KOPT-K1 (cell line): Measurements from ENCODE around the gene KRTAP5-5.
"Not testable (repeated sequence)": the region's sequence is repeated elsewhere in the genome, so short reads cannot be mapped to it uniquely, and the experiment has no call there.

Source experiments
- H3K27ac ChIP-seq: fragments of 200-600 bp; sonication (generic); 2 replicates; pipeline ENCODE4 v1.5.1; 2016; ENCODE audit warnings: antibody characterized with exemption, mild to moderate bottlenecking, low read depth, low read length; ENCODE audit not compliant: poor library complexity, severe bottlenecking
- H3K36me3 ChIP-seq: fragments of 200-600 bp; sonication (generic); 2 replicates; pipeline ENCODE4 v1.5.1; 2017; ENCODE audit warnings: antibody characterized with exemption, mild to moderate bottlenecking, low read length, moderate library complexity; ENCODE audit not compliant: insufficient read depth
- H3K9me3 ChIP-seq: fragments of 200-600 bp; sonication (generic); 2 replicates; pipeline ENCODE4 v1.5.1; 2017; ENCODE audit warnings: antibody characterized with exemption, low read length, mild to moderate bottlenecking; ENCODE audit not compliant: insufficient read depth, poor library complexity, severe bottlenecking

The KRTAP5-5 gene

DNA sequence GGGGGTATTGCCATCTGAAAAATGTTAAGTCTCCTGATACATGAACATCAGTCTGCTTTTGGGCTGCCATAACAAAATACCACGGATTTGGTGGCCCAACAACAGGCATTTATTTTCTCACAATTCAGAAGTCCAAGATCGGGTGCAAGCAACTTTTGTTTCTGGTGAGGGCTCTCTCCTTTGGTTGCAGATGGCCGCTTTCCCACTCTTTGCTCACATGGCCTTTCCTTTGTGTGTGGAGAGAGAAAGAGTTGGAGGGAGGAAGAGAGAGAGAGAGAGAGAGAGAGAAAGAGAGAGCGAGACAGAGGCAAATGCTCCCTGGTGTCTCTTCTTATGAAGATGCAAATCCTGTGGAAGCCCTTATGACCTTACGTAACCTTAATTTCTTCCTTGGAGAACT lies 28.9 kb upstream of the KRTAP5-5 start:
- no peaks in the 10 kb centered on the region for H3K36me3 ChIP-seq
- no peak overlapping the region for H3K27ac ChIP-seq
- no peaks in the 10 kb centered on the region for H3K9me3 ChIP-seq

GRCh38 chr11:1601663-1602062 lies 27.9 kb upstream of the KRTAP5-5 start:
- H3K36me3 ChIP-seq, H3K27ac ChIP-seq, H3K9me3 ChIP-seq: not testable (repeated sequence)

DNA sequence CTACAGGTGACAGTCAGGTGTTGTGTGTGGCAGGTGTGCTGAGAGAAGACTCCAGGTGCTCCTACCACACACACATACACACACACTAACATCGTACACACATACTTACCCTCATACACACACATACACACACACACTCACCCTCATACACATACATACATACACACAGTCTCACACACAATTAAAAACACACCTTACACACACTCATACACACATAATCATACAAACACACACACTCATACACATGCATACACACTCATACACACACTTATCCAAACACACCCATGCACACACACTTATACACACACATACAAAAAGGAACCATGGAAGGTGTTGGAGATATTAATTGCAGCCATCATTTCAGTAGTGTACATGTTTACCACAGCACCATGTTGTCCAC lies 25.9 kb upstream of the KRTAP5-5 start:
- Histone ChIP-seq H3K27ac (no peak overlapping the region), H3K9me3 (no peaks in the 10 kb centered on the region)

GRCh38 chr11:1604181-1604580 lies 25.4 kb upstream of the KRTAP5-5 start:
- Histone ChIP-seq H3K9me3 (no peaks in the 10 kb centered on the region), H3K27ac (no peak overlapping the region), H3K36me3 (no peaks in the 10 kb centered on the region)

More for the DNA sequence above, 25.9 kb upstream of the KRTAP5-5 start:
- no peaks in the 10 kb centered on the region for H3K36me3 ChIP-seq

- Histone ChIP-seq H3K9me3 (no peaks in the 10 kb centered on the region), H3K27ac (no peak overlapping the region), H3K36me3 (no peaks in the 10 kb centered on the region)
These were observed 24.9 kb upstream of the KRTAP5-5 start for GRCh38 chr11:1604711-1605110.

GRCh38 chr11:1605923-1606322 lies 23.7 kb upstream of the KRTAP5-5 start:
- not testable (repeated sequence) for H3K9me3 ChIP-seq, H3K36me3 ChIP-seq, H3K27ac ChIP-seq

- H3K36me3 ChIP-seq, H3K9me3 ChIP-seq: not testable (repeated sequence)
These were observed 22.3 kb upstream of the KRTAP5-5 start for GRCh38 chr11:1607156-1607845.

DNA sequence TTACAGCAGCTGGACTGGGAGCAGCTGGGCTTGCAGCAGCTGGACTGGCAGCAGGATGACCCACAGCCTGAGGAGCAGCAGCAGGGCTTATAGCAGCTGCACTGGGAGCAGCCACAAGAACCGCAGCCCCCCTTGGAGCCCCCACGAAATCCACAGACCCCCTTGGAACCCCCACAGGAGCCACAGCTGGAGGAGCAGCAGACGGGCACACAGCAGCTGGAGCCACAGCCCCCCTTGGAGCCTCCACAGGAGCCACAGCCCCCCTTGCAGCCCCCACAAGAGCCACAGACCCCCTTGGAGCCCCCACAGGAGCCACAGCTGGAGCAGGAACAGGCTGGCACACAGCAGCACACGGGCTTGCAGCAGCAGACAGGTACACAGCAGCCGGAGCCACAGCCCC lies 21.7 kb upstream of the KRTAP5-5 start:
- H3K27ac ChIP-seq, H3K36me3 ChIP-seq, H3K9me3 ChIP-seq: not testable (repeated sequence)

More at GRCh38 chr11:1607156-1607845, 22.3 kb upstream of the KRTAP5-5 start:
- not testable (repeated sequence) for H3K27ac ChIP-seq

- Histone ChIP-seq H3K9me3 (no peaks in the 10 kb centered on the region), H3K27ac (no peak within 1 kb of the TSS), H3K36me3 (no peaks in the 10 kb centered on the region)
These were observed 21.2 kb upstream of the KRTAP5-5 start, which contains the start of gene KRTAP5-3 for GRCh38 chr11:1608363-1608762. Gene KRTAP5-3 (minus strand): TSS chr11:1608463. CDS start chr11:1608385, 78 bp downstream.

DNA sequence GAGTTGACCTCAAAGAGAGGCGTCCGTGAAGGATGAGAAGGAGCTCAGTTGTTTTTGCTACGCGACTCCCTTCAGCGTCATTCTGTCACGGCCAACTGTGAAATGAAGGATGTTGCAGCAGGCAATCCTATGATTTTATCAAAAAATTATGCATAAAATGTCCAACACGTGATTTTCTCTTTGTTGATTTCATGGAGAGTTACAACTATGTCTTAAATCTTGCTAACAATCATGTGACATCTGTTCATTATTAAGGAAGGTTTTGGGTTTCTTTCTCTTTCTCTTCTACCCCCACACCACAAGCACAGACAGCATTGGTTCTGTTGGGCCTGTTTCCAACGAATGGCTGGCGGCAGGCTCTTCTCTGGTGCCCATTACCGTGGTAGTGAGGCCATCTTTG lies 11.3 kb upstream of the KRTAP5-5 start:
- no peaks in the 10 kb centered on the region for H3K9me3 ChIP-seq
- H3K36me3 ChIP-seq, result no peaks in the 10 kb centered on the region
- H3K27ac ChIP-seq, result no peak overlapping the region

- H3K36me3 ChIP-seq, result no peaks in the 10 kb centered on the region
- H3K9me3 ChIP-seq, result no peaks in the 10 kb centered on the region
- no peak overlapping the region for H3K27ac ChIP-seq
These were observed 10.1 kb upstream of the KRTAP5-5 start for GRCh38 chr11:1619449-1619848.

DNA sequence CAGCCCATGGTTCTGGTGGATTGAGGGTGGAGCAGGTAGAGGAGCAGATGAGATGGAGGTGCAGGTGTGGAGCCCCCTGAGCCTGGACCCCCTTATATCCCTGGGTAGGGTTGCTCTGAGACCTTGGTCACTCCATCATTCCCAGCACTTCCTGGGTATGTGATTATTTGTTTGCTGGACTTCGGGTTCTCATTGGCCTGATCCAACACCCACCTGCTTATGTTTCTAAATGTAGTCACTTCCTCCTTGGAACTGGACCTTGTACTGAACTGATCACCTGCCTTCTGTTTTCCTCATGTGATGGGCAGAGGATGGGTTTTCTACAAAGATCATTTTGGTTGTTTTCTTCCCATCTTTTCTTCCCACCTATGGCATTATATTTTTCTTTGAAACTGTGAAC lies 7.5 kb upstream of the KRTAP5-5 start, which contains the start of gene KRTAP5-4:
KRTAP5-4 (minus strand) TSS at position 53 of the 400 bp plus-strand sequence; CDS start at position 8, 45 bp downstream.
- Histone ChIP-seq H3K36me3 (no peaks in the 10 kb centered on the region), H3K9me3 (no peaks in the 10 kb centered on the region), H3K27ac (no peak within 1 kb of the TSS)

- Histone ChIP-seq H3K27ac (no peak overlapping the region), H3K36me3 (no peaks in the 10 kb centered on the region), H3K9me3 (no peaks in the 10 kb centered on the region)
These were observed 5.9 kb upstream of the KRTAP5-5 start for GRCh38 chr11:1623716-1624115.

DNA sequence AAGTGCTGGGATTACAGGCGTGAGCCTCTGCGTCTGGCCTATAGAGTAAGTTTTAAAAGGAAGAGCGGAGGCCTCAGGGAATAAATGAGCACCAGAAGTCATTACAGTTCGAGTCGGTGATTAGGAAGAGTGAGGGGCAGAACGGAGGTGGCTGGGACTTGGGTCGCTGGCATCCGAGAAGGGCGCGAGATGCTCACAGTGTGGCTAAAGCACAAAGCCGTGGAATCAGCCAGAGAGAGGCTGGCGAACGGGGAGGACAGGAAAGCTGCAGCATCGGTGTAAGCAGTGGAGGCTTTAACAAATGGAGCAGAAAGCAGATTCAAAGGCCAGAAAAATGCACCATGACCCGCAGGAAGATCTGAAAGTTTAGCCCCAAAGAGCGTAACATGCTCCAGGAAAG lies 5.0 kb upstream of the KRTAP5-5 start:
- no peaks in the 10 kb centered on the region for H3K9me3 ChIP-seq
- H3K27ac ChIP-seq, result no peak overlapping the region
- no peaks in the 10 kb centered on the region for H3K36me3 ChIP-seq

GRCh38 chr11:1625541-1625940 lies 4.0 kb upstream of the KRTAP5-5 start:
- Histone ChIP-seq H3K9me3 (no peaks in the 10 kb centered on the region), H3K27ac (no peak overlapping the region), H3K36me3 (no peaks in the 10 kb centered on the region)
